ENCODE data around the gene STYXL1.

Gene STYXL1

GRCh38 chr7:76002139-76002538 is 45.7 kb downstream of the STYXL1 start:
- no peak for DNase-seq
- in situ Hi-C loops (cut with HindIII; ENCODE audit: low pct_ligation_motif_present, low pct_unique_long_range_greater_than_20kb, low sequenced_read_pairs), result no loop called here

GRCh38 chr7:76000566-76000965 is 47.2 kb downstream of the STYXL1 start:
- in situ Hi-C loops (cut with HindIII; ENCODE audit: low pct_ligation_motif_present, low pct_unique_long_range_greater_than_20kb, low sequenced_read_pairs), result no loop called here

GRCh38 chr7:75998038-75998437 is 49.8 kb downstream of the STYXL1 start:
- in situ Hi-C loops (cut with HindIII; ENCODE audit: low pct_ligation_motif_present, low pct_unique_long_range_greater_than_20kb, low sequenced_read_pairs), result no loop called here
- no peak for DNase-seq

More at GRCh38 chr7:76000566-76000965, 47.2 kb downstream of the STYXL1 start:
- no peak for DNase-seq

- no peak for DNase-seq
- in situ Hi-C loops (cut with HindIII; ENCODE audit: low pct_ligation_motif_present, low pct_unique_long_range_greater_than_20kb, low sequenced_read_pairs), result no loop called here
Observed at GRCh38 chr7:75996476-75996875, 51.3 kb downstream of the STYXL1 start.

GRCh38 chr7:75995996-75996395 is 51.8 kb downstream of the STYXL1 start:
- no peak for DNase-seq
- in situ Hi-C loops (cut with HindIII; ENCODE audit: low pct_ligation_motif_present, low pct_unique_long_range_greater_than_20kb, low sequenced_read_pairs), result no loop called here

- DNase-seq, result no peak
- in situ Hi-C loops (cut with HindIII; ENCODE audit: low pct_ligation_motif_present, low pct_unique_long_range_greater_than_20kb, low sequenced_read_pairs), result no loop called here
Observed at GRCh38 chr7:75995052-75995471, 52.7 kb downstream of the STYXL1 start.

GRCh38 chr7:75994388-75995051 is 53.3 kb downstream of the STYXL1 start, which contains the start of gene TMEM120A:
Gene TMEM120A, minus strand, starts transcription at chr7:75994595. Its CDS starts 25 bp downstream, at chr7:75994570.
- in situ Hi-C loops (cut with HindIII; ENCODE audit: low pct_ligation_motif_present, low pct_unique_long_range_greater_than_20kb, low sequenced_read_pairs), result no loop called here
- peak; percentile 98 for DNase-seq

GRCh38 chr7:75993689-75994387 is 54.0 kb downstream of the STYXL1 start:
- in situ Hi-C loops (cut with HindIII; ENCODE audit: low pct_ligation_motif_present, low pct_unique_long_range_greater_than_20kb, low sequenced_read_pairs), result no loop called here
- DNase-seq, result peak; percentile 71

- in situ Hi-C loops (cut with HindIII; ENCODE audit: low pct_ligation_motif_present, low pct_unique_long_range_greater_than_20kb, low sequenced_read_pairs), result no loop called here
- no peak for DNase-seq
Observed at GRCh38 chr7:75992083-75992755, 55.6 kb downstream of the STYXL1 start.

- DNase-seq, result no peak
- in situ Hi-C loops (cut with HindIII; ENCODE audit: low pct_ligation_motif_present, low pct_unique_long_range_greater_than_20kb, low sequenced_read_pairs), result no loop called here
Observed at GRCh38 chr7:75991531-75992082, 56.2 kb downstream of the STYXL1 start.

- DNase-seq, result no peak
- in situ Hi-C loops (cut with HindIII; ENCODE audit: low pct_ligation_motif_present, low pct_unique_long_range_greater_than_20kb, low sequenced_read_pairs), result no loop called here
Observed at GRCh38 chr7:75989500-75990388, 58.1 kb downstream of the STYXL1 start.

GRCh38 chr7:75988568-75989499 is 59.0 kb downstream of the STYXL1 start:
- no peak for DNase-seq
- in situ Hi-C loops (cut with HindIII; ENCODE audit: low pct_ligation_motif_present, low pct_unique_long_range_greater_than_20kb, low sequenced_read_pairs), result no loop called here

GRCh38 chr7:75987805-75988567 is 59.8 kb downstream of the STYXL1 start:
- DNase-seq, result no peak
- in situ Hi-C loops (cut with HindIII; ENCODE audit: low pct_ligation_motif_present, low pct_unique_long_range_greater_than_20kb, low sequenced_read_pairs), result no loop called here

GRCh38 chr7:75987026-75987804 is 60.6 kb downstream of the STYXL1 start:
- in situ Hi-C loops (cut with HindIII; ENCODE audit: low pct_ligation_motif_present, low pct_unique_long_range_greater_than_20kb, low sequenced_read_pairs), result no loop called here
- DNase-seq, result no peak

GRCh38 chr7:75986147-75986781 is 61.5 kb downstream of the STYXL1 start:
- no peak for DNase-seq
- in situ Hi-C loops (cut with HindIII; ENCODE audit: low pct_ligation_motif_present, low pct_unique_long_range_greater_than_20kb, low sequenced_read_pairs), result no loop called here
